HepG2 (cell line): Measurements from ENCODE around the gene KCNA4. TPM values are rescaled to one million over a fixed set of nuclear protein-coding genes. Genes with fewer than 3 reads are reported as not detected.

Experiments used
- PCBP1 ChIP-seq: fragments of 200-400 bp; formaldehyde crosslinking; IDR thresholded peaks from 2 replicates; pipeline ENCODE4 v1.6.1; 2017; ENCODE audit warnings: mild to moderate bottlenecking, low read depth, low read length, borderline replicate concordance
- RFX1 ChIP-seq: fragments of 450-650 bp; IDR thresholded peaks from 2 replicates; pipeline ENCODE4 v1.6.1; 2017
- SMAD3 ChIP-seq: sonication (generic); formaldehyde crosslinking; IDR thresholded peaks from 2 replicates; pipeline ENCODE4 v1.4.0; 2020; ENCODE audit warnings: missing genetic modification reagents
- polyA plus RNA-seq, 8 experiments: library from polyadenylated mRNA; depleted of rRNA in 3 of 8; stranded (reverse) in 7 of 8; unstranded in 1 of 8; fragments of >200 nt; fragmentation: Illumina TruSeq in 4 of 8; extraction: Trizol in 4 of 8; gene quantifications; 2 replicates each; pipeline versions ENCODE4 v1.2.1 to v1.2.3, GENCODE V29; 2011 to 2016; ENCODE audit warnings: low read depth in 4 of 8, missing spikeins in 1 of 8, mixed read lengths in 1 of 8; ENCODE audit not compliant: insufficient read depth in 1 of 8
- total RNA-seq, 5 experiments: library from RNA; depleted of rRNA; stranded (reverse); fragments of >200 nt; fragmentation: Illumina TruSeq; extraction: Trizol; gene quantifications; 2 replicates each; pipeline ENCODE4 v1.2.3, GENCODE V29; 2016; ENCODE audit warnings: low read depth in 1 of 5
- TF ChIP-seq, protein P1 (sequence below): sonication (generic); formaldehyde crosslinking; IDR thresholded peaks from 2 replicates; pipeline ENCODE4 v1.4.0; 2020; ENCODE audit warnings: missing genetic modification reagents

Gene KCNA4
- total and polyA plus RNA-seq, 2 of the 13 experiments (the other 11 are each of a cell fraction or from before 2014, with no cell fraction given): not detected

DNA sequence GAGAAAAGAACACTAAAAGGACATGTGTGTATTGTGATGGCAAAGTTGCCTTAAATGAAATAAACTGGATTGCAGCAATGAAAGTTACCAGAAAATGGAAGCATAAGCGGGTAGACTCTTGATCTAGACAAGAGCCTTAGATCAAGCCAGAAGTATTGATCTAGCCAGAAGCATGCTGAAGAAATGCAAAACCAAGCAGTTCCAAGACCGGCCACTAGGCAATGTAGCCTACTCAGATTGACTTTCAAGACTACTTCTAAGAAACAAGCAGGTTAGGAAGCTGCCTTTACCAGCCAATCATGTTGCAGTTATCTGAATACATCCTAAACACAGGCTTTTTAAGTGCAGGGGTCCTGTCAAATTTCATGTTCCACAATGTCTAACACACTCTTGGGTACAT lies 54.6 kb downstream of the KCNA4 start (continued):
- TF ChIP-seq, protein P1, sequence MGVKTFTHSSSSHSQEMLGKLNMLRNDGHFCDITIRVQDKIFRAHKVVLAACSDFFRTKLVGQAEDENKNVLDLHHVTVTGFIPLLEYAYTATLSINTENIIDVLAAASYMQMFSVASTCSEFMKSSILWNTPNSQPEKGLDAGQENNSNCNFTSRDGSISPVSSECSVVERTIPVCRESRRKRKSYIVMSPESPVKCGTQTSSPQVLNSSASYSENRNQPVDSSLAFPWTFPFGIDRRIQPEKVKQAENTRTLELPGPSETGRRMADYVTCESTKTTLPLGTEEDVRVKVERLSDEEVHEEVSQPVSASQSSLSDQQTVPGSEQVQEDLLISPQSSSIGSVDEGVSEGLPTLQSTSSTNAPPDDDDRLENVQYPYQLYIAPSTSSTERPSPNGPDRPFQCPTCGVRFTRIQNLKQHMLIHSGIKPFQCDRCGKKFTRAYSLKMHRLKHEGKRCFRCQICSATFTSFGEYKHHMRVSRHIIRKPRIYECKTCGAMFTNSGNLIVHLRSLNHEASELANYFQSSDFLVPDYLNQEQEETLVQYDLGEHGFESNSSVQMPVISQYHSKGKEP (CRISPR knock-in tag): no peak
- TF ChIP-seq PCBP1 (no peak), RFX1 (no peak), SMAD3 (no peak)

Other genes starting within 250 kb of the KCNA4 start
- not detected in 2 replicates for gene FSHB, start 214.0 kb upstream of the KCNA4 start, total RNA-seq (2016; rRNA removed; fragmentation: Illumina TruSeq; extraction: Trizol)
- not detected in 2 replicates for gene FSHB, start 214.0 kb upstream of the KCNA4 start, polyA plus RNA-seq (2011; rRNA removed)